NCI-H460 (cell line): Measurements from ENCODE around the gene TRMT2A. TPM values are rescaled to one million over a fixed set of nuclear protein-coding genes. Genes with fewer than 3 reads are reported as not detected.

ENCODE experiments used
- DNase-seq: peaks from one replicate; pipeline ENCODE4 v3.0.0-alpha.2; 2016; ENCODE audit warnings: low read depth; ENCODE audit errors: extremely low read depth
- total RNA-seq: library from RNA; depleted of rRNA; stranded (reverse); fragments of >200 nt; shearing (Covaris generic); gene quantifications from 2 replicates; pipeline ENCODE4 v1.2.3, GENCODE V29; 2014

The TRMT2A gene
- total RNA-seq, 1 experiment from 2014 or later: 23.8 TPM

GRCh38 chr22:20107951-20108756, 8.9 kb downstream of the TRMT2A start:
- DNase-seq: no peak

DNA sequence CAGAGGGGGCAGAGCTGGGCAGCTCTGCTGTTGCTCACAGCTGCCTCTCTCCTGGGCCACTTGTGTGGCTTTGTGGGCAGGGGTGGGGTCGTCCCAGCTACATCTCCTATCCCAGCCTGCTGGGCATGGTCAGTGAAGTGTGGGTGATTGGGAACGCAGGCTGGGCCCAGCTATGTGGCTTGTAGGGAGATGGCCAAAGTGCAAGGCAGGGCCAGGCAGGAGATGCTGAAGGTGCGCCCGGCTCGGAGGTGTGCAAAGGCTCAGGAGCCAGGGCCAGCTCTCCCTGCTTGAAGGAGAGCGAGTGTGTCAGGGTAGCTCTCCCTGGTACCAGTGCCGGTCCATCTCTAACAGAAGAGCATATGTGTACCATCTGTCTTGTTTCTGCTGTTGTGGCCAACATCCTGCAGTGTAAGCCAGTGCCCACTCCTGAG, 9.5 kb downstream of the TRMT2A start:
- no peak for DNase-seq

DNA sequence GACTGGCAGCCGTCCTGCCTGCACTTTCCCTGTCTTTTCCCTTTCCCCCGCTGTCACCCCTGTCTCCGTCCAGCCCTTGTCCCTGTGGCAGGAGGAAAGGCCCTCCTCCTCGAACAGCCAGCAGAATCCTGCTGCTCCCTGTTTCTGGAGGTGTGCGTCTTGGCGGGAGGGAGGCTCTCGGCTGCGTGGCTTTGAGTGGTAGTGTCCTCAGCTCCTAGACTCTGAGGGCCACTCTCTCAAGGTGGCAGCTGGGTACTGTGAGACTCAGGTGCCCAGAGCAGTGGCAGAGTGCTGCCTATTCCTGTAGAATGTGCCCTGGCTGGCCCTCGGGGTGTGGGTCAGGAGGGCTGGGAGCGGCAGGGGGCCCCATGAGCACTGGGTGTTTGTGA, 10.2 kb downstream of the TRMT2A start:
- no peak for DNase-seq

GRCh38 chr22:20106205-20106848, 10.7 kb downstream of the TRMT2A start:
- DNase-seq: no peak

GRCh38 chr22:20105456-20106204, 11.4 kb downstream of the TRMT2A start:
- no peak for DNase-seq

GRCh38 chr22:20102203-20102780, 14.7 kb downstream of the TRMT2A start:
- no peak for DNase-seq

DNA sequence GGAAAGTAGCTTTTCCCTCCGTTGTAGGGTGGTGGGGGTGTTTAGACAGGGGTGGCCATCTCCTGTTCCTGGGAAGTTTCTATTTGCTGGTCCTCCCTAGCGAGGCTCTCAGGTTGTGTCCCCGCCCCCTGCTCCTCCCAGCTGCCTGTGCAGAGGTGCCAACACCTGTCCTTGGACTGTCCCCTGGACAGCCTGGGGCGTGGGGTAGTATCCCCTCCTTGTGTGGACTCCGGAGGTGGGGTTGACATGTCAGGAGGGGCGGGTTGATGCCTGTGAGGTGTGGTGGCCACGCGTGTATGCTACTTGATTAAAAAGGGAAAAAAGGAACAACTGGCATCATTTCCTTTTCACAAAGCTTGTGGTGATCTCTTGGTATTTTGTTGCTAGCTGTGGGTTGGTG, 15.4 kb downstream of the TRMT2A start:
- no peak for DNase-seq

DNA sequence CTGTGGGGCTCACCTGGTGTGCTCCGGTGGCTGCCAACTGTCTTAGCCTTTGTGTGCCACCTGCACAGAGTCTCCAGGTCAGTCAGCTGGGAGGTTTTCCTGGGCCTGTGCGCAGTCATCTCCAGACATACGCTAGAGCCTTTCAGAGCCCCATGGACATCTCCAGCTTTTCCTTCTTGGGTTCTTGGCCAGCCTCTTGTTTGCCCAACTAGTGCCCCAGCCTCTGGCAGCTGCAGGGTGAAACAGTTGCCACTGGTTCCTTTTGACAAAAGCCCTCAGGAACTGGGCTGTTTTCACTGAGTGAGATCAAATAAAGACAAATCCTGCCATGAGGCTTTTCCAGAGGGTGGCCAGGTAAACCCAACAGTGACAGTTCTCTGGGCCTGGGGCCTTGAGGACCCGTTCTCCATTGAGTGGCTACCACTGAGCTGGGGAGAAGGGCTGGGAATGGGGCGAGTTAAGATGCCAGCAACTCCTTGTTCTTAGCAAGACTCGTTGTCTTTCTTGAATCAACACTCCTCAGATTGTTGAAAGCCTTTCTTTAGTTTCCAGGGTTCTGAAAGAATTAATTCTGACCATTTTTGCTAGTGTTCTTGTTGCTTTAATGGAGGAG, 17.8 kb downstream of the TRMT2A start:
- DNase-seq: no peak

GRCh38 chr22:20096574-20097420, 20.2 kb downstream of the TRMT2A start:
- no peak for DNase-seq

DNA sequence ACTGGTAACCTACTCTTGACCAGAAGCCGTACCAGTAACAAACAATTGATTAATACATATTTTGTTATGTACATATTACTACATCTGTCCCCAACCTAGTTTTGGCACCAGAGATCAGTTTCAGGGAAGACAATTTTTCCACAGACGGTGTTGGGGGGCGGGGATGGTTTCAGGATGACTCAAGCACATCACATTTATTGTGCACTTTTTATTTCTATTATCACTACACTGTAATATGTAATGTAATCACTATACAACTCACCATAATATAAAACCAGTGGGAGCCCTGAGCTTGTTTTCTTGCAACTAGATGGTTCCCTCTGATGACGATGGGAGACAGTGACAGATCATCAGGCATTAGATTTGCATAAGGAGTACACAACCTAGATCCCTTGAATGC, 21.5 kb downstream of the TRMT2A start:
- DNase-seq: no peak

- no peak for DNase-seq
These were observed 22.7 kb downstream of the TRMT2A start for GRCh38 chr22:20094197-20094807.

DNA sequence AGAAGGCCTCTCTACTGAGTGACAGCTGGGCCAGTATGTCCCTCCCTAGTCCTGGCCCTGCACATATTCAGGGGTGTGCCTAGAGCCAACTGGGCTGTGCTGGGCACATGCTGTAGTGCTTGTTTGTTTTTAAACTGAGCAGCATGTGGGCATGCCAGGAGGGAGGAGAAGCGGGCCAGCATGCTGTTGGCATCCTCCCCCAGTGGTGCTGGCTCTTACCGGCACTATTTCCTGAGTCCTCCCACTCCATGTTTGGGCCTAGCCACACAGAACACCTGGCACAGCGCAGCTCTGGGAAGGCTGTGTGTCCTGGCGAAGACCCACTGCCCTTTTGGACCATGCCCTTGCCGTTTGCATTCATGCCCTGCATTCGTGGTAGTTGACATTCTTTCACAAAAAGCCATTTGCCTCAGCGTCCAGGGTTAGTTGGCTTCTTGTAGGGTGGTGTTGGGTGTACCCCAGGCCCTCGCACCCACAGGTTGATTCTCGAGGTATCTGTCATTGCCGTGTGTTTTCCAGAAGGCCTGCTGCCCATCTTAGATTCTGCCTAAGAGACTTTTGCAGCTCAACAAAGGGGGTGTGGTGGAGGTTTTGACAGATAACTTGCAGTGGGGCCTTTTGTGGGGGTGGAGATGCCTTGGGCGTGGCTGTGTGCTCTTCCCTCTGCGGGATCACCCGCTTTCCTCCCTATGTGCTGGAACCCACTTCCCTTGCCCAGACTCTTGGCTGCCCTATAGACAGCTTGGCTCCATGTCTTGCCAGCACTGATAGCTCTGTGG, 23.4 kb downstream of the TRMT2A start:
- no peak for DNase-seq

GRCh38 chr22:20092477-20092854, 24.6 kb downstream of the TRMT2A start:
- DNase-seq: no peak

- no peak for DNase-seq
These were observed 25.1 kb downstream of the TRMT2A start for GRCh38 chr22:20091690-20092476.

GRCh38 chr22:20090730-20091240, 26.2 kb downstream of the TRMT2A start:
- no peak for DNase-seq

DNA sequence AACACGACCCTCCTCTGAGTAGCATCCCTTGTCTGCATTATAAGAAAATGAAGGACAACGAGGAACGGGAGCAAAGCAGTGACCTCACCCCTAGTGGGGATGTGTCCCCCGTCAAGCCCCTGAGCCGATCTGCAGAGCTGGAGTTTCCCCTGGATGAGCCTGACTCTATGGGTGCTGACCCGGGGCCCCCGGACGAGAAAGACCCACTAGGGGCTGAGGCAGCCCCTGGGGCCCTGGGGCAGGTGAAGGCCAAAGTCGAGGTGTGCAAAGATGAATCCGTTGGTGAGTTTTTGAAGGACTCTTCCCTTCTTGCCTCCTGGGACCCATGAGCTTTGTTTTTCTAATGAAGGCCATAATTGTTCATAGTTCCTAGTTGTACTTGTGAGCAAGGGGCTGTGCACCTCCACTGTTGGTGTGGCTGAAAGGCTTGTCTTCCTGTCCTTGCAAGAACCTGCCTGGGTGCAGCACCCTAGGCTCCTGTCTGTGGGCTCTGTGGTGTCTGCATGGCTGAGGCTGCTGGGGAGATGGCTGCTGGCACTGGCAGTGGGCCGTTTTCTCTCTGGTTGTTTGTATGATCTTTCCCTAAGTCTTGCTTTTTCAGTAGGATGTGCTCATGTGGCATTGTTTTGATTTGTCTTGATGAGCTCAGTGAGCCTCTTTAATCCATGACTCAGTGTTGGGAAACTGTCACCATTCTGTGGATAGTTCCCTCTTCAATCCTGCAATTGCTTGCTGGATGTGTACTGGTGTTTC, 26.9 kb downstream of the TRMT2A start:
- no peak for DNase-seq
